ENCODE measurements around the gene RBBP7.

The RBBP7 gene

GRCh38 chrX:16870095-16870861 lies at the start of gene RBBP7:
Gene RBBP7 (minus strand): TSS chrX:16870362. CDS start chrX:16870053, 309 bp downstream.
- Histone ChIP-seq H3K27ac (ENCODE audit: low read depth, low read length) (peak within 1 kb of the TSS; percentile 89), H3K9me3 (ENCODE audit: low read length) (no peaks in the 10 kb centered on the region), H3K4me3 (ENCODE audit: low read depth in 1 of 2, low read length in 2 of 2) (peak within 1 kb of the TSS; percentile 60 to 68), H3K4me1 (ENCODE audit: insufficient read depth, low read length) (peaks cover 17% of the 10 kb centered on the region), H3K36me3 (ENCODE audit: insufficient read depth, low read length) (no peaks in the 10 kb centered on the region), H3K27me3 (ENCODE audit: control insufficient read depth in 1 of 2, insufficient read depth in 2 of 2, low read length in 2 of 2) (peaks cover 0 to 7% of the 10 kb centered on the region in 2 donors), H3K9ac (ENCODE audit: low read length) (peak within 1 kb of the TSS; percentile 64)

- H3K9ac ChIP-seq (ENCODE audit: low read length), result no peak overlapping the region
- H3K27me3 ChIP-seq (ENCODE audit: control insufficient read depth in 1 of 2, insufficient read depth in 2 of 2, low read length in 2 of 2), result peaks cover 0 to 3% of the 10 kb centered on the region in 2 donors
- H3K4me3 ChIP-seq (ENCODE audit: low read depth in 1 of 2, low read length in 2 of 2), result no peak overlapping the region
- no peaks in the 10 kb centered on the region for H3K4me1 ChIP-seq (ENCODE audit: insufficient read depth, low read length)
- H3K27ac ChIP-seq (ENCODE audit: low read depth, low read length), result no peak overlapping the region
- H3K9me3 ChIP-seq (ENCODE audit: low read length), result peaks cover 3% of the 10 kb centered on the region
- no peaks in the 10 kb centered on the region for H3K36me3 ChIP-seq (ENCODE audit: insufficient read depth, low read length)
Observed at GRCh38 chrX:16918979-16919378, 48.8 kb upstream of the RBBP7 start.

DNA sequence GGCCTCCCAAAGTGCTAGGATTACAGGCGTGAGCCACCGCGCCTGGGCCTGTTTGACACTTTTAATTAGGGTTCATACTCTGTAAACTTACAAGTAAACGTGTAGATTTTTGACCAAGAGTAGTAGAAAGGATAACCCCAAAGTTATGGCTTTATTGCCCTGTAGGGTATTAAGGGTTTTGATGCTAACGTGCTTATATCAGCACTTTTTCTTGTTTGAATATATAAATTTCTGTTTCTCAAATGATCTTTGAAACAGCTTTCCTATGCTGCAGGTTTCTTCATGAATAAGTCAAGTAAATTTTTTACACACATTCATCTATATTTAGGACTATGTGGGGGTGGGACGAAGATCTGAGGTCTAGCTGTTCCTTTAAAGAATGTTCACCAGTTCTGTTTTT lies 47.0 kb upstream of the RBBP7 start:
- Histone ChIP-seq H3K27me3 (ENCODE audit: control insufficient read depth in 1 of 2, insufficient read depth in 2 of 2, low read length in 2 of 2) (peaks cover 0 to 3% of the 10 kb centered on the region in 2 donors), H3K9ac (ENCODE audit: low read length) (no peak overlapping the region), H3K36me3 (ENCODE audit: insufficient read depth, low read length) (no peaks in the 10 kb centered on the region), H3K4me1 (ENCODE audit: insufficient read depth, low read length) (no peaks in the 10 kb centered on the region), H3K4me3 (ENCODE audit: low read depth in 1 of 2, low read length in 2 of 2) (no peak overlapping the region), H3K27ac (ENCODE audit: low read depth, low read length) (no peak overlapping the region), H3K9me3 (ENCODE audit: low read length) (peaks cover 3% of the 10 kb centered on the region)

- no peaks in the 10 kb centered on the region for H3K36me3 ChIP-seq (ENCODE audit: insufficient read depth, low read length)
- H3K9ac ChIP-seq (ENCODE audit: low read length), result no peak overlapping the region
- no peak overlapping the region for H3K27ac ChIP-seq (ENCODE audit: low read depth, low read length)
- H3K4me1 ChIP-seq (ENCODE audit: insufficient read depth, low read length), result no peaks in the 10 kb centered on the region
- peaks cover 0 to 3% of the 10 kb centered on the region in 2 donors for H3K27me3 ChIP-seq (ENCODE audit: control insufficient read depth in 1 of 2, insufficient read depth in 2 of 2, low read length in 2 of 2)
- no peak overlapping the region for H3K4me3 ChIP-seq (ENCODE audit: low read depth in 1 of 2, low read length in 2 of 2)
- H3K9me3 ChIP-seq (ENCODE audit: low read length), result peaks cover 3% of the 10 kb centered on the region
Observed at GRCh38 chrX:16916561-16916960, 46.4 kb upstream of the RBBP7 start.

GRCh38 chrX:16914058-16914457 lies 43.9 kb upstream of the RBBP7 start:
- Histone ChIP-seq H3K27ac (ENCODE audit: low read depth, low read length) (no peak overlapping the region), H3K9me3 (ENCODE audit: low read length) (no peaks in the 10 kb centered on the region), H3K27me3 (ENCODE audit: control insufficient read depth in 1 of 2, insufficient read depth in 2 of 2, low read length in 2 of 2) (no peaks in the 10 kb centered on the region), H3K36me3 (ENCODE audit: insufficient read depth, low read length) (no peaks in the 10 kb centered on the region), H3K9ac (ENCODE audit: low read length) (no peak overlapping the region), H3K4me1 (ENCODE audit: insufficient read depth, low read length) (no peaks in the 10 kb centered on the region), H3K4me3 (ENCODE audit: low read depth in 1 of 2, low read length in 2 of 2) (no peak overlapping the region)

GRCh38 chrX:16910376-16910775 lies 40.2 kb upstream of the RBBP7 start:
- no peaks in the 10 kb centered on the region for H3K4me1 ChIP-seq (ENCODE audit: insufficient read depth, low read length)
- no peaks in the 10 kb centered on the region for H3K36me3 ChIP-seq (ENCODE audit: insufficient read depth, low read length)
- no peak overlapping the region for H3K27ac ChIP-seq (ENCODE audit: low read depth, low read length)
- no peaks in the 10 kb centered on the region for H3K9me3 ChIP-seq (ENCODE audit: low read length)
- H3K27me3 ChIP-seq (ENCODE audit: control insufficient read depth in 1 of 2, insufficient read depth in 2 of 2, low read length in 2 of 2), result peaks cover 0 to 4% of the 10 kb centered on the region in 2 donors
- no peak overlapping the region for H3K9ac ChIP-seq (ENCODE audit: low read length)
- no peak overlapping the region for H3K4me3 ChIP-seq (ENCODE audit: low read depth in 1 of 2, low read length in 2 of 2)

DNA sequence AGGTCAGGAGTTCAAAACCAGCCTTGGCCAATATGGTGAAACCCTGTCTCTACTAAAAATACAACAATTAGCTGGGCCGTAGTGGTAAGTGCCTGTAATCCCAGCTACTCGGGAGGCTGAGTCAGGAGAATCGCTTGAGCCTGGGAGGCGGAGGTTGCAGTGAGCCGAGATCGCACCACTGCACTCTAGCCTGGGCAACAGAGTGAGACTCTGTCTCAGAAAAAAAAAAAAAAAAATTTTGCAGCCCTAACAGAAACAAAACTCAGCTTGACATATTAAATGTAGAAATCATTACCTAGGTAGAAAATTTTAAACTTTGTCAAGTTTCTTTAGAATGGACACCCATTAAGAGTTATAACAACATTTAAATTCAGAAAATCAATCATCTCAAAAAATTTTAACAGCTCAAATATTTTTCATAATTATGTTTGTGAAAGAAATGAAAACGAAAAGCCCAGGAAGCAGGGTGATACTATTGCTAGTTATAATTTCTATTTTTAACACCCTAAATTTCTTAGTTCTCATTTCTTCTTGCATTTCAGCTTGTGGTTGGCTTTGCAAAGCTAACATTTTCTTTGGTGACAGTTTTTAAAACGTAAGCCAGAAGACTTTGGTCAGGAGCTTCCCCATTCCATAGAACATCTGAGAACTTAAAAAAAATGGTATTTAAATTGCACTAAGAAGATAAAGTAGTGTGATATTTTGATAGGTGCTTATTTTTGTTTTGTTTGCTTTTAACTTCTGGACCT lies 33.3 kb upstream of the RBBP7 start:
- no peaks in the 10 kb centered on the region for H3K9me3 ChIP-seq (ENCODE audit: low read length)
- H3K4me1 ChIP-seq (ENCODE audit: insufficient read depth, low read length), result no peaks in the 10 kb centered on the region
- no peak overlapping the region for H3K9ac ChIP-seq (ENCODE audit: low read length)
- peaks cover 0 to 4% of the 10 kb centered on the region in 2 donors for H3K27me3 ChIP-seq (ENCODE audit: control insufficient read depth in 1 of 2, insufficient read depth in 2 of 2, low read length in 2 of 2)
- H3K4me3 ChIP-seq (ENCODE audit: low read depth in 1 of 2, low read length in 2 of 2), result no peak overlapping the region
- H3K36me3 ChIP-seq (ENCODE audit: insufficient read depth, low read length), result no peaks in the 10 kb centered on the region
- H3K27ac ChIP-seq (ENCODE audit: low read depth, low read length), result no peak overlapping the region

DNA sequence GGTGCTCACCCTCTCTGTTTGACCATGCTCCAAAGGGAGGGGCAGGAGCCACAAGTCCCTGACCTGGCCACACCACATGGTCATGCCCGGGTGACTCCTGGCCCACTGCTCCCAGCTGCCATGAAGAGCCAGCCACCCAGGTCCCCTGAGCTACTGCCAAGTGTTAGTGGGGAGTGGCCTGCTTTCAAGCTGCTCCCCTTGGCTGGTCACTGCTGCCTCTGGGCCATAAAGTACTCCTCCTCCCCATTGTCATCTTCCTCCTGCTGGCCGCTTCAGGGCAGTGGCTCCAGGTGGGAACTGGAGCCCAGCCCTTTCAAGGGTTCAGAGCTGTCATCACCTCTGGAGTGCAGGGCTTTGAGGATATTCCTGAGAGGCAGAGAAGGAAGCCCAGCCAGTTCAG lies 27.3 kb upstream of the RBBP7 start:
- Histone ChIP-seq H3K9me3 (ENCODE audit: low read length) (no peaks in the 10 kb centered on the region), H3K27ac (ENCODE audit: low read depth, low read length) (no peak overlapping the region), H3K9ac (ENCODE audit: low read length) (no peak overlapping the region), H3K4me3 (ENCODE audit: low read depth in 1 of 2, low read length in 2 of 2) (no peak overlapping the region), H3K27me3 (ENCODE audit: control insufficient read depth in 1 of 2, insufficient read depth in 2 of 2, low read length in 2 of 2) (peaks cover 5 to 15% of the 10 kb centered on the region in 2 donors), H3K36me3 (ENCODE audit: insufficient read depth, low read length) (no peaks in the 10 kb centered on the region), H3K4me1 (ENCODE audit: insufficient read depth, low read length) (no peaks in the 10 kb centered on the region)

DNA sequence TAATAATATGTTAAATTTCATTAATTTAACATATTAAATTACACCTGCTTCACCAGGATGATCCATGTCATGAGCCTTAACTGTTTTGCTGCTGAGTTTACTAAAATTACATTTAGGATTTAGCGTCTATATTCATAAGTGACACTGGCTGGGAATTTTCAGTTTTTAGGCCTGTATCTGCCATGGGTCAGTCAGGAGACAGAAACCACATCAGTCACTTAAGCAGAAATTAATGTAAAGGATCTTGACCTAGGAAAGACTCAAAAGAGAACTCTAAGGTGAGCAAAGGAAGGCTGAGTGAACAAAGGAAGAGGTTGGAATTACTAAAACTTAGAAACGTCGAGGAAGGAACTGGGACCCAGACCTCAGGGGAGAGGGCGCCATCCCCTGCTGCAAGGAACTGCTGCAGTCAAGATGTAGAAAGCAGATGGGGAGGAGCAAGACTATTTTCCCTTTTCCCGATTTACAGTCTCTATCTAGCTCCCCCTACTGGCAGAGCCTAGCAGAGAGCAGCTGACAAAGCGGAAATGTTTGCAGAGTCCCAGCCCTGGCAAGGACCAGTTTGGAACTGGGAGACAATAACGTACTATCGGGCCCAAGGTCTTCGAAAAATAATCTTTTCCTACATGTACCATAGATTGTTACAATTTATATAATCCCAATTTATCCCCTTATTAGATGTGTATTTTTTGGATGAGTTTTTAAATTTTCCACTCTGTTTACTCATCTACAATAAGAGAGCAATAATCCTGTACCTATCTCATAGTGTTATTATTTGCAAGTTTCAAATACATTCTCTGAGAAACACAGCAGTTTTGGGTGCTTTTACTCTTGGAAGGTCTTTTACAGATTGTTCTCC lies 22.6 kb upstream of the RBBP7 start:
- no peak overlapping the region for H3K27ac ChIP-seq (ENCODE audit: low read depth, low read length)
- H3K4me1 ChIP-seq (ENCODE audit: insufficient read depth, low read length), result no peaks in the 10 kb centered on the region
- H3K36me3 ChIP-seq (ENCODE audit: insufficient read depth, low read length), result no peaks in the 10 kb centered on the region
- H3K9me3 ChIP-seq (ENCODE audit: low read length), result no peaks in the 10 kb centered on the region
- H3K9ac ChIP-seq (ENCODE audit: low read length), result no peak overlapping the region
- H3K27me3 ChIP-seq (ENCODE audit: control insufficient read depth in 1 of 2, insufficient read depth in 2 of 2, low read length in 2 of 2), result peaks cover 3 to 17% of the 10 kb centered on the region in 2 donors
- H3K4me3 ChIP-seq (ENCODE audit: low read depth in 1 of 2, low read length in 2 of 2), result no peak overlapping the region

DNA sequence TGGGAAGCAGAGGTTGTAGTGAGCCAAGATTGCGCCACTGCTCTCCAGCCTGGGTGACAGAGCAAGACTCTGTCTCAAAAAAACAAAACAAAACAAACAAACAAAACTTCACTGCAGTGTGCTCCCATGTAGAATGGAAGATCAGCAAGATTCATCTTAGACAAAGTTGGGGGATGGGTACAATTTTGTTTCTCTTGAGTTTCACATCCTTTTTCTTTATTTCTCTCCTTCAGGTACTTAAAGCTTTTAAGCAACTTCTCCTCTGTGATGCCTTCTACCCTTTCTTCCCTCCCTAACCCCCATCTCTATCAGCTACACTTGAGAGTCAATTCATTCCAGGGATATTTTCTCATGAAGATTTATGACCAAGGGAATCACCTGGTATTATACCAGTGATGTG lies 15.5 kb upstream of the RBBP7 start:
- Histone ChIP-seq H3K27me3 (ENCODE audit: control insufficient read depth in 1 of 2, insufficient read depth in 2 of 2, low read length in 2 of 2) (peaks cover 0 to 5% of the 10 kb centered on the region in 2 donors), H3K27ac (ENCODE audit: low read depth, low read length) (no peak overlapping the region)

DNA sequence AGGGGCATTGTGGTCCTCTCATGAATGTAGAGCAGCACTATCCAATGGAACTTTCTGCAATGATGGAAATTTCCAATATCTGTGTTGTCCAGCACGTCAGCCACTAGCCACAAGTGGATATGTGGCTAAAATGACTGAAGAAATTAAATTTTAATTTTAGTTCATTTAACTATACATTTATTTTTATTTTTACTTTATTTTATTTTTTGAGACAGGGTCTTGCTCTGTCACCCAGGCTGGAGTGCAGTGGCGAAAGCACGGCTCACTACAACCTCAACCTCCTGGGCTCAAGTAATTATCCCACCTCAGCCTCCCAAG lies 13.3 kb upstream of the RBBP7 start:
- H3K4me3 ChIP-seq (ENCODE audit: low read depth in 1 of 2, low read length in 2 of 2), result no peak overlapping the region
- no peak overlapping the region for H3K27ac ChIP-seq (ENCODE audit: low read depth, low read length)
- H3K9me3 ChIP-seq (ENCODE audit: low read length), result no peaks in the 10 kb centered on the region
- no peaks in the 10 kb centered on the region for H3K36me3 ChIP-seq (ENCODE audit: insufficient read depth, low read length)
- no peak overlapping the region for H3K9ac ChIP-seq (ENCODE audit: low read length)
- peaks cover 0 to 4% of the 10 kb centered on the region in 2 donors for H3K27me3 ChIP-seq (ENCODE audit: control insufficient read depth in 1 of 2, insufficient read depth in 2 of 2, low read length in 2 of 2)
- peaks cover 4% of the 10 kb centered on the region for H3K4me1 ChIP-seq (ENCODE audit: insufficient read depth, low read length)

More for the DNA sequence above, 15.5 kb upstream of the RBBP7 start:
- Histone ChIP-seq H3K4me1 (ENCODE audit: insufficient read depth, low read length) (peaks cover 4% of the 10 kb centered on the region), H3K4me3 (ENCODE audit: low read depth in 1 of 2, low read length in 2 of 2) (no peak overlapping the region), H3K36me3 (ENCODE audit: insufficient read depth, low read length) (no peaks in the 10 kb centered on the region), H3K9me3 (ENCODE audit: low read length) (no peaks in the 10 kb centered on the region), H3K9ac (ENCODE audit: low read length) (no peak overlapping the region)

Measured in muscle layer of colon (tissue), 2 donors.